K562 (cell line): Measurements from ENCODE around the gene ADGRG4. TPM values are rescaled to one million over a fixed set of nuclear protein-coding genes. Genes with fewer than 3 reads are reported as not detected.

Source experiments
- ATAC-seq: fragments of 200-7000 bp; cut with Tn5 transposase; 3 replicates; pipeline ENCODE4 v1.9.1; 2020; ENCODE audit warnings: moderate library complexity
- BruUV-seq: library from RNA; stranded (reverse); fragments of 400-500 nt; replicated peaks from 2 replicates; lab custom pipeline; 2021; lab: Mats Ljungman, UMichigan
- CTCF ChIA-PET: fragments of 300-600 bp; formaldehyde crosslinking; extraction: SDS; loops from one replicate; lab custom pipeline; 2021; ENCODE audit warnings: low intra/inter-chr PET ratio; lab: Yijun Ruan, JAX
- POLR2A ChIA-PET: fragments of 300-600, 350-650 bp; sonication (Branson Sonifier 250); formaldehyde crosslinking; extraction: SDS; loops from one replicate; lab custom pipeline; 2021; ENCODE audit warnings: antibody characterized with exemption, inconsistent platforms; lab: Yijun Ruan, JAX
- DNase-seq, 4 experiments: peaks; one replicate each; pipeline versions ENCODE4 v3.0.0 to v3.0.0-alpha.2; 2011 to 2018; ENCODE audit warnings: low spot score in 3 of 4, mixed read lengths in 3 of 4; ENCODE audit errors: extremely low read depth in 1 of 4
- FAIRE-seq: peaks from 2 replicates; lab custom pipeline; 2011; peaks lifted over from hg19 to GRCh38; lab: Jason Lieb, UNC
- H2AFZ ChIP-seq: 2 replicates; pipeline ENCODE4 v1.6.0; 2011; ENCODE audit warnings: low read depth, low read length, control low read depth, inconsistent platforms
- H3K27ac ChIP-seq: fragments of 200-600 bp; 3 replicates; pipeline ENCODE4 v1.8.0; 2011; ENCODE audit warnings: low read depth, mild to moderate bottlenecking, control low read depth, inconsistent platforms, low read length, moderate library complexity, mixed read lengths; ENCODE audit errors: extremely low read depth
- H3K27me3 ChIP-seq, 2 experiments: fragments of 300-600 bp in 1 of 2; 2 replicates in 1 of 2; 3 replicates in 1 of 2; pipeline versions ENCODE4 v1.6.0 to v1.8.0; 2011; ENCODE audit warnings: inconsistent platforms in 2 of 2, low read length in 2 of 2, mild to moderate bottlenecking in 1 of 2, mixed read lengths in 1 of 2, moderate library complexity in 1 of 2; ENCODE audit not compliant: control insufficient read depth in 2 of 2, insufficient read depth in 2 of 2
- H3K36me3 ChIP-seq: fragments of 300-600 bp; 3 replicates; pipeline ENCODE4 v1.8.0; 2011; ENCODE audit warnings: mild to moderate bottlenecking, low read length, inconsistent platforms; ENCODE audit not compliant: control insufficient read depth, insufficient read depth
- H3K4me1 ChIP-seq, 2 experiments: fragments of 200-600 bp in 1 of 2; replicated peaks in 1 of 2; 2 replicates in 1 of 2; 3 replicates in 1 of 2; pipeline versions ENCODE4 v1.5.1 to v1.8.0; 2011; ENCODE audit warnings: inconsistent platforms in 2 of 2, low read length in 2 of 2, mild to moderate bottlenecking in 1 of 2, mixed read lengths in 1 of 2, moderate library complexity in 1 of 2; ENCODE audit not compliant: control insufficient read depth in 2 of 2, insufficient read depth in 2 of 2
- H3K4me2 ChIP-seq: 2 replicates; pipeline ENCODE4 v1.6.1; 2011; ENCODE audit warnings: low read length, control low read depth, inconsistent platforms, mixed read lengths; ENCODE audit not compliant: insufficient read depth
- H3K4me3 ChIP-seq: fragments of 200-600 bp; sonication (generic), shearing (Covaris generic); 2 replicates; pipeline ENCODE4 v1.5.1; 2016; ENCODE audit warnings: control low read depth, inconsistent platforms
- H3K79me2 ChIP-seq: fragments of 200-600 bp; 3 replicates; pipeline ENCODE4 v1.8.0; 2011; ENCODE audit warnings: low read length, inconsistent platforms; ENCODE audit not compliant: control insufficient read depth, insufficient read depth
- H3K9ac ChIP-seq, 2 experiments: 2 replicates each; pipeline versions ENCODE4 v1.6.0 to v1.6.1; 2011; ENCODE audit warnings: low read depth in 2 of 2, low read length in 2 of 2, control low read depth in 1 of 2, inconsistent platforms in 1 of 2, mild to moderate bottlenecking in 1 of 2, mixed read lengths in 1 of 2; ENCODE audit not compliant: insufficient read depth in 1 of 2
- H3K9me1 ChIP-seq: one replicate; pipeline ENCODE4 v1.6.0; 2011; ENCODE audit warnings: inconsistent platforms, mild to moderate bottlenecking, low read length, moderate library complexity; ENCODE audit not compliant: control insufficient read depth, insufficient read depth
- H3K9me3 ChIP-seq: replicated peaks from 2 replicates; pipeline ENCODE4 v1.5.1; 2011; ENCODE audit warnings: low read depth, low read length, inconsistent platforms; ENCODE audit not compliant: control insufficient read depth, insufficient read depth
- H4K20me1 ChIP-seq: replicated peaks from 2 replicates; pipeline ENCODE4 v1.6.1; 2011; ENCODE audit warnings: low read length, inconsistent platforms, mixed read lengths; ENCODE audit not compliant: control insufficient read depth, insufficient read depth
- CBX5 ChIP-seq: IDR thresholded peaks from 2 replicates; pipeline ENCODE4 v1.6.1; 2014; ENCODE audit warnings: low read depth, borderline replicate concordance
- CEBPG ChIP-seq, 3 experiments: fragments of 200-800 bp in 1 of 3; sonication (Bioruptor generic) in 1 of 3; sonication (generic) in 1 of 3; formaldehyde crosslinking in 1 of 3; IDR thresholded peaks in 2 of 3; conservative IDR thresholded peaks in 1 of 3; 2 replicates each; pipeline versions ENCODE4 v1.6.1 to v1.8.0; 2016 to 2022; ENCODE audit warnings: missing compliant biosample characterization in 2 of 3, missing genetic modification characterization in 2 of 3, mild to moderate bottlenecking in 1 of 3, missing genetic modification reagents in 1 of 3
- DIDO1 ChIP-seq: fragments of 450-650 bp; IDR thresholded peaks from 2 replicates; pipeline ENCODE4 v1.6.1; 2016; ENCODE audit warnings: low read depth, missing biosample characterization, missing genetic modification characterization
- EGR1 ChIP-seq: fragments of 450-650 bp; conservative IDR thresholded peaks from 2 replicates; pipeline ENCODE4 v1.6.1; 2017; ENCODE audit warnings: mild to moderate bottlenecking
- ETV5 ChIP-seq: sonication (generic); formaldehyde crosslinking; IDR thresholded peaks from 2 replicates; pipeline ENCODE4 v1.4.0; 2020; ENCODE audit warnings: low read depth, mild to moderate bottlenecking, missing genetic modification reagents
- ID3 ChIP-seq, 2 experiments: fragments of 250-450 bp in 1 of 2; fragments of 450-650 bp in 1 of 2; sonication (Bioruptor Pico) in 1 of 2; IDR thresholded peaks; 2 replicates each; pipeline versions ENCODE4 v1.6.1 to v1.8.0; 2016 to 2021; ENCODE audit warnings: mild to moderate bottlenecking in 2 of 2, moderate library complexity in 2 of 2, missing compliant biosample characterization in 1 of 2, missing genetic modification characterization in 1 of 2
- KDM4B ChIP-seq, 2 experiments: fragments of 450-650 bp in 1 of 2; sonication (generic) in 1 of 2; IDR thresholded peaks; 2 replicates each; pipeline ENCODE4 v1.6.1; 2016 to 2017; ENCODE audit warnings: borderline replicate concordance in 2 of 2, antibody characterized with exemption in 1 of 2, low read depth in 1 of 2, mild to moderate bottlenecking in 1 of 2
- MEF2A ChIP-seq: IDR thresholded peaks from 2 replicates; pipeline ENCODE4 v1.6.1; 2011; ENCODE audit warnings: low read depth, mild to moderate bottlenecking, low read length, moderate library complexity; ENCODE audit not compliant: control insufficient read depth
- NFYB ChIP-seq: IDR thresholded peaks from 2 replicates; pipeline ENCODE4 v1.6.1; 2011; ENCODE audit warnings: mild to moderate bottlenecking, moderate library complexity; ENCODE audit not compliant: insufficient read length; ENCODE audit errors: extremely low read depth
- NONO ChIP-seq, 2 experiments: fragments of 200-400 bp in 1 of 2; fragments of 450-650 bp in 1 of 2; formaldehyde crosslinking in 1 of 2; IDR thresholded peaks; 2 replicates each; pipeline ENCODE4 v1.6.1; 2017; ENCODE audit warnings: low read depth in 2 of 2, mild to moderate bottlenecking in 2 of 2, moderate library complexity in 2 of 2, low read length in 1 of 2
- POLR2B ChIP-seq: fragments of 450-650 bp; IDR thresholded peaks from 2 replicates; pipeline ENCODE4 v1.6.1; 2018; ENCODE audit warnings: low read depth; ENCODE audit not compliant: partially characterized antibody
- SP2 ChIP-seq: IDR thresholded peaks from 2 replicates; pipeline ENCODE4 v1.6.1; 2011; ENCODE audit warnings: mild to moderate bottlenecking, low read depth, low read length, moderate library complexity; ENCODE audit not compliant: poor library complexity, severe bottlenecking; ENCODE audit errors: extremely low read depth
- TAF1 ChIP-seq: IDR thresholded peaks from 2 replicates; pipeline ENCODE4 v1.6.1; 2011; ENCODE audit warnings: mild to moderate bottlenecking, low read length, moderate library complexity; ENCODE audit not compliant: insufficient read depth, control insufficient read depth, severe bottlenecking; ENCODE audit errors: extremely low read depth
- THAP12 ChIP-seq: fragments of 250-450 bp; sonication (Bioruptor Pico); IDR thresholded peaks from 2 replicates; pipeline ENCODE4 v1.9.0; 2021; ENCODE audit warnings: mild to moderate bottlenecking, inconsistent platforms
- ZNF12 ChIP-seq: sonication (generic); formaldehyde crosslinking; IDR thresholded peaks from 2 replicates; pipeline ENCODE4 v1.4.0; 2020; ENCODE audit warnings: mild to moderate bottlenecking, missing genetic modification reagents
- ZNF778 ChIP-seq: fragments of 450-650 bp; formaldehyde crosslinking; IDR thresholded peaks from 2 replicates; pipeline ENCODE4 v1.4.0; 2020; ENCODE audit warnings: mild to moderate bottlenecking, moderate library complexity
- WGBS: fragments of 100-300 bp; shearing (Covaris generic); methylation state at CpG from one replicate; pipeline ENCODE4 v1.1.6; 2016; ENCODE audit warnings: low coverage, mixed read lengths; ENCODE audit not compliant: insufficient coverage; ENCODE audit errors: missing lambda C conversion rate; 5-methylcytosine and 5-hydroxymethylcytosine counted together
- in situ Hi-C: fragments of 300-500 bp; cut with MboI; formaldehyde crosslinking; loops from 4 replicates; pipeline ENCODE4 v1.15.0; 2018; ENCODE audit warnings: inconsistent platforms, mixed read lengths
- intact Hi-C: fragments of 100-400 bp; cut with micrococcal nuclease; formaldehyde crosslinking; loops from 2 replicates; pipeline ENCODE4 v1.14.2; 2022
- polyA plus RNA-seq, 8 experiments: library from polyadenylated mRNA; depleted of rRNA in 4 of 8; stranded (reverse) in 5 of 8; unstranded in 3 of 8; fragments of >200 nt; fragmentation: Nextera tagmentation in 2 of 8; fragmentation: Illumina TruSeq in 1 of 8; extraction: Ambion mirVana in 2 of 8; extraction: Trizol in 1 of 8; gene quantifications; 2 replicates each; pipeline versions ENCODE4 v1.2.1 to v1.2.3, GENCODE V29; 2011 to 2014; ENCODE audit warnings: inconsistent platforms in 1 of 8, missing spikeins in 1 of 8
- total RNA-seq, 7 experiments: library from RNA; depleted of rRNA in 6 of 7; stranded (reverse); fragments of >200 nt in 6 of 7; fragmentation: Illumina TruSeq in 2 of 7; extraction: Trizol in 2 of 7; gene quantifications; 2 replicates each; pipeline versions ENCODE4 v1.2.1 to v1.2.3, GENCODE V29; 2011 to 2021; ENCODE audit warnings: low replicate concordance in 1 of 7

The ADGRG4 gene
- total and polyA plus RNA-seq, 9 of the 15 experiments (the other 6 are each of a cell fraction or from before 2014, with no cell fraction given) = not detected

GRCh38 chrX:136421338-136421737 lies 120.6 kb downstream of the ADGRG4 start (continued):
- peak; percentile 44 for TF ChIP-seq NFYB
- TF ChIP-seq KDM4B (IDR thresholded peaks at IDR 0.05; ENCODE audit: borderline replicate concordance in 2 of 2, low read depth in 1 of 2) = no peak
- no peak for TF ChIP-seq MEF2A
- no peak for TF ChIP-seq ZNF12 (CRISPR knock-in tag)
- no peak for TF ChIP-seq POLR2B
- no peak for TF ChIP-seq ZNF778 (CRISPR knock-in tag)

- Histone ChIP-seq H3K4me3 (no peak overlapping the region), H3K27ac (no peak overlapping the region), H3K79me2 (no peaks in the 10 kb centered on the region), H3K27me3 (no peaks in the 10 kb centered on the region), H2AFZ (no peak overlapping the region), H3K9me3 (no peaks in the 10 kb centered on the region), H3K9me1 (no peaks in the 10 kb centered on the region), H3K4me1 (no peaks in the 10 kb centered on the region; a peak in 1 of 5 replicates), H4K20me1 (no peaks in the 10 kb centered on the region), H3K4me2 (no peak overlapping the region), H3K9ac (no peak overlapping the region), H3K36me3 (no peaks in the 10 kb centered on the region)
- ChIA-PET POLR2A (no interaction called here), CTCF (no interaction called here)
- TF ChIP-seq CEBPG (CRISPR knock-in tag; IDR thresholded peaks at IDR 0.05) (no peak), CEBPG (tag; conservative IDR thresholded peaks at IDR 0.05 in 1 of 2, IDR thresholded peaks at IDR 0.05 in 1 of 2) (no peak), EGR1 (no peak), ETV5 (CRISPR knock-in tag) (no peak), CBX5 (no peak), THAP12 (CRISPR knock-in tag) (no peak), DIDO1 (tag) (no peak), TAF1 (no peak), SP2 (no peak), ID3 (CRISPR knock-in tag; IDR thresholded peaks at IDR 0.05) (no peak), ID3 (tag; IDR thresholded peaks at IDR 0.05) (no peak), NONO (IDR thresholded peaks at IDR 0.05; ENCODE audit: low read depth in 2 of 2, low read length in 1 of 2) (no peak)
- ATAC-seq (no peak), DNase-seq (no peak), FAIRE-seq (no peak)
- 0% methylated on average over 2 of the region's 2 CpGs for WGBS
- in situ Hi-C loops (no loop called here), intact Hi-C loops (no loop called here)
- BruUV-seq = no TSS peak
Measured at GRCh38 chrX:136423724-136424123, 123.0 kb downstream of the ADGRG4 start.
